WI38 (cell line): ENCODE results near the gene FADS3.

Experiments used
- H3K4me3 ChIP-seq: 2 replicates; pipeline ENCODE4 v1.5.1; 2011; ENCODE audit warnings: low read depth, mild to moderate bottlenecking, control low read depth, low read length
- CTCF ChIP-seq: IDR thresholded peaks from 2 replicates; pipeline ENCODE4 v1.5.1; 2012; ENCODE audit warnings: low read depth, mild to moderate bottlenecking, control low read depth, low read length

FADS3 gene

GRCh38 chr11:61918938-61919704, 27.8 kb upstream of the FADS3 start:
- no peak for TF ChIP-seq CTCF

DNA sequence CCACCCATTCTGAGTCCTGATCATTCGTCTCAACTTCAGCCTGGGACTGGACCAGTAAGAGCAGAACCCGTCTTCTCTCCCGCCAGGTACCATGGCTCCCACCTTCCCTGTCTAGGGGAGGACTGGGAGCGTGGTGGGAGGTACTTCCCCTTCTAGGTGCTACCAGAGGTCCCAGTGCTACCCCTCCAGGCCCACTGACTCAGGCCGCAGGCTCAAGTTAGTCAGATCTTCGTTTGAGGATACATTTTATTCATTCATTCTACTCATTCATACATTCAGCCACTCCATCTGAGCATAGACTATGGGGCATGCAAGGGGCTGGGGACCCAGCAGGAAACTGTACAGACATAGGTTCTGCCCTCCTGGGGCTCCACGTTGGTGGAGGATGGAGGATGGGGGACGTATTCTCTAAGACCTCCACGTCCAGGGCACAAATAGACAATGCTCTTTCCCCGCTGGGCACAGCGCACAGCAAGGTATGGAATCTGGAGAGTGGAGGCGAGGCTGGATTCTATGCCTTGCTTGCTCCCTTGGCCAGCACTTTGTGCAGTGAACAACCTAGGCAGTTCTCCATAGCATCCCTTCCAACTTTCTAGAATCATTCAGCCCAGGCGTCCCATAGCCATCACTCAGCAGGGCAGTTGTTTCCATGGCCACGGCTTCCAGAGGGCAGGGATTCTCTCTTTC, 27.0 kb upstream of the FADS3 start:
- TF ChIP-seq CTCF = no peak
- H3K4me3 ChIP-seq = no peak overlapping the region

More at GRCh38 chr11:61918938-61919704, 27.8 kb upstream of the FADS3 start:
- no peak overlapping the region for H3K4me3 ChIP-seq

DNA sequence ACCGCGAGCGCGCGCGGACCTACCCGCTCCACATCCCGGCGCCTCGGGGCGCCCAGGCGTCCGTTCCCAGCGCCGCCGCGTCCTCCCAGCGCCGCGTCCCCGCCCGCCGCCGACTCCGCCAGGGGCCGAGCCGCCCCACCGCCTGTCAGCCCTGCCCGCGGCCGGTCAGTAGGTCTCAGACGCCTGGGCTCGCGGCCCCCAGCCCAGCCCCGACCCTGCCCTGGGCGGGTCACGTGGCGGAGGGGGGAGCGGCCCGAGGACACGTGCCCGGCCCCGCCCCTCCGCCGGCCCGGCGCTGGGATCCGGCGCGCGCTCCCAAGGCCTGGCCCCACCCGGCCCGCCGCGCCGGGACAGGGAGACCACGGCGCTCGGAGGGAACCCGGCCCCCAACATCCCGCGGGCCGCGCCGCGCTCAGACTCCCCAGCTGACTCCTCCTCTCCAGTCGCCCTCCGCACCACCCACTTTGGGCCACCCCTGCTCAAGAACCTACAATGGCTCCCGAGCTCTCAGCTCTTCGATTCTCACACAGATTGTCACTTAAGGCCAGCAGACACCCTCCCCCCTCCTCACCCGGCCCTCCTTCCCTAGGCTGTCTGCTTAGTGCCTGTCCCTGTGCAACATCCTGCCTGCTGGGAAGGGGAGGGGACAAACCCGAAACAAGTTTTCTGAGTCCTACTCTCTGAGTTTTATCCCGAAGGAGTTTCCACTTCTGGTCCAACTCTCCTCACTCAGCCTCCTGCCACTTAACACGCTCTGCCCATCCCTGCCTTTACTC, 26.2 kb upstream of the FADS3 start, which contains the start of gene RAB3IL1:
Gene RAB3IL1, minus strand, starts transcription at position 233 of the 776 bp plus-strand sequence. Its CDS starts 199 bp downstream, at position 34.
- no peak for TF ChIP-seq CTCF
- H3K4me3 ChIP-seq = peak within 1 kb of the TSS; percentile 58

- TF ChIP-seq CTCF = no peak
- peak overlapping the region; percentile 58 for H3K4me3 ChIP-seq
Measured at GRCh38 chr11:61916737-61917333, 25.5 kb upstream of the FADS3 start.

GRCh38 chr11:61914471-61915171, 23.3 kb upstream of the FADS3 start:
- no peak for TF ChIP-seq CTCF
- H3K4me3 ChIP-seq = no peak overlapping the region

GRCh38 chr11:61913699-61914395, 22.5 kb upstream of the FADS3 start:
- no peak overlapping the region for H3K4me3 ChIP-seq
- no peak for TF ChIP-seq CTCF
